Pons (tissue), 1 donor: Measurements from ENCODE around the gene SUMO3.
A peak's percentile ranks its signal among the peaks of the same experiment; 100 is the strongest.
"Not testable (repeated sequence)": the region's sequence is repeated elsewhere in the genome, so short reads cannot be mapped to it uniquely, and the experiment has no call there.

Source experiments
- DNase-seq: peaks from one replicate; pipeline ENCODE4 v3.0.0-alpha.2; 2016; ENCODE audit warnings: low spot score

Gene SUMO3

DNA sequence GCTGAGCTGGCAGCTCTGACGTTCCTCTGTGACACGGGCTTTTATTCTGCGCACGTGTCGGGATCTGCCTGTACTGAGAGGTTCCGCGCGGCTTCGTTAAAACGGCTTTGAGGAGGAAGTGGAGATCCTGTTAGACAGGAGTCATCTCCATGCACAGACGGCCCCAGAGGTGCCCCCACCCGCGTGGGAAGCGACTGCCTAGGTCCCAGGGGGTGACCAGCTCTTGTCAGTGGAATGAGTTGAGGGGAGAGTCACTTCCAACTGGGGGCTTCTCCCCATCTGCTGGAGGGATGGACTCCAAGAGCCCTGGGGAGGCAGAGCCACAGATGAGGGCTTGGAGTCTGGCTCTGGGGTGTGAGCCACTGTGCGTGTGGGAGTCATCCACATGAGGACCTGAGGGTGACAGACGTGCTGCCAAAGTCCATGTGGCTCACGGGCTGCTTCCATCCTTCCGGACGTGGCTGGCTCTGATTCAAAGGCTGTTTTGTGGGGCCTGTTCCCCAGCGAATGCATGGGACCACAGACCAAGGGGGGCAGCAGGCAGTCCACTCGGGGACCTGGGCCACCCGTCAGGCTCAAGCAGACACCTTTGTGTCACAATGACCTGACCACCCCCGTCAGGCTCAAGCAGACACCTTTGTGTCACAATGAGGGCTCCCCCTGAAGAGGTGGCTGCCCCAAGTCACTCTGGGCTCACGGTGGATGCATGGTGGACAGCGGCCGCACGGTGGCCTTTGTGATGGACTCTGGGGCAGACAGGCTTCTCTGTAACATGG, 28.8 kb upstream of the SUMO3 start:
- DNase-seq = peak; percentile 37

DNA sequence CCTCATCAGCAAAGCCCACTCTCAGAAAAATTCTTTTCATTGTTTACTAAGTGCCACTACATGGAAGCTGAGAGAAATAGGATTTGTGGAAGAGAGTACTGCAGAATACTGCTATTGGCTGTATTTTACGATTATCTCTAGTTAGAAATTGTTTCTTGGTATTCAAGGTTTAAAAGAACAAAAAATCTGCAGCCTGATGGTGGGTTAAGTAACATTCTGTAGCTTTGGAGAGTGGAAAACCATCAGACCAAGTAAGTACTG, 28.3 kb upstream of the SUMO3 start:
- no peak for DNase-seq

DNA sequence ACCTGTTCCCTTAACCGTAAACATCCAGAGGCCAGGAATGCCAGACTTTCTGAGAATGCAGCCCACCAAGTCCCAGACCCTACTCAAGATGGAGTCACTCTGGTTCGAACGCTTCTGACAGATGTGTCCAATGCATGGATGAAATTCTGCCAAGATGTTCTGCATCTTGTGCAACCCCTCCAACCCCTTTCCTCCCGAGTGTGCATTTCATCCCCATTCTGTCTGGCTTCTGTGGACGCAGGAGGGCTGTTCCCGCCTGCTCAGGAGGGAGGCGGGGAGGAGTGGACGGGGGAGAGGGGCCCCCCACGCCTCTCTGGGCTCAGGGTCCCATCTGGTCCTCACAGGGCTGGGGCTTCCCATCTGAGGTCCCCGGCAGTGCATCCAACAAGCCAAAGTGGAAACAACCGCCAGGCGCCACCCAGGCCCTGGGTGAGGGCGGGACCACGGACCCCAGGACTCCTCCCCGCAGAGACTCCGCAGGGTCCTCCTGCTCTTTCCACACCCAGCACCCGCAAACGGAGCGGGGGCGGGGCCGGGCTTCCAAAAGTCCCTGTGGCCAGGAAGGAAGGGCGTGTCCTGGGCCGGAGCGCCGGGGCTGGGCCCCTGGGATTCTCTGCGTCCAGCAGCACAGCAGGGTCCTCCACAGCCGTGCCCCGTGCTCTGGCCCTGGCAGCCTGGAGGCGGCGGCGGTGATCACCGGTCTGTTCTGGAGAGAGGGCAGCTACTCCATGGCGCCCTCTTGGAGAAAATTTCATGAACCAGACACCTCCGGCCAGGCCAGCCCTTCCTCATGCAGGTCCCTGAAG, 27.8 kb upstream of the SUMO3 start:
- peak; percentile 25 for DNase-seq

DNA sequence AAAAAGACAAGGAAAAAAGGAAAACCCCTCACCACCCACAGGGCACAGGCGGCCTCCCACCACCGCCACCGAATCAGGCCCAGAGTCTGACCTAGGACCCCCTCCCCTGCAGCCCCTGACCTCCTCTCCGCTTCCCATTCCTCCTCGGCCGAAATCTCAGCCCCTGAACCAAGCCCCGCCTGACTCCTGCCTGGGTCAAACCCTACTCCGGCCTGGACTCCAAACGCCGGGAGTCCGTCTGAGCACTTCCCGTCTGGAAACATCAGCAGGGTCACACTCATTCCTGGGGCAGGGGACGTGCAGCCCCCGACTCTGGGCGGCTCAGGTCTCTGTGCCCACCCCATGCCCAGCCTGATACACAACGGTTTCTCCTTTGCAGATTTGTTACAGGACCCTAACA, 26.4 kb upstream of the SUMO3 start:
- no peak for DNase-seq

DNA sequence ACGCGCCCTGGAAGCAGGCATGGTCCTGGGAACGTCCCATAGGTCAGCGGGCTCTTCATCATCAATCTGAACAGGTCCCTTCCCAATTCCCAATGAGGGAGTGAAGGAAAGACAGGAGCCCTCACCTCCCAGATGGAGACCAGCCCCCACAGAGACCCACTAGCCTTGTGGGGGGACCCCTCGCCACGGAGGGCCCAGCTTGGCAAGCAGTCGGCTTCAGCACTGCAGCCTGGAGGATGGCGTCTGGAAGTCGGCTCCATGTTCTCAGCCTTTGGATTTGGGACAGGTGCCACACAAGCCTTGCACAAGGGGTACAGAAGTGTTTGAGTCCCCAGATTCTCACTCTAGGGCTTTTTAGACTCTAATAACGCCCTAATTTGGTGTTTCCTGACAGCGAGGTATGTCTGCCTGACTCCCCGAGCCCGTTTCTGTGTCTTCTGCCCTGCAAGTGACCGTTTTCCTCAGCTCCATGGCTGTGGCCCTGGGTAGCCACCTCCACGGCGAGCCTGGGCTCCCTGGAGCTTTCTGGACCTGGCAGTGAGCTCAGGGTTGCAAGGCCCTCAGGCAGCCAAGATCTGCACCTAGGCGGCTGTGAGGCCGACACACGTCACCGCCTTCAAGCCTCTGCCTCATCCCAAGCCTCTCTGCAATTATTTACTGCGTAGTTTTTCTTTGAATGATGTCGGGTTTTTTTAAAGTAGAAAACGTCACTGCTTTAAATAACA, 25.0 kb upstream of the SUMO3 start:
- no peak for DNase-seq

DNA sequence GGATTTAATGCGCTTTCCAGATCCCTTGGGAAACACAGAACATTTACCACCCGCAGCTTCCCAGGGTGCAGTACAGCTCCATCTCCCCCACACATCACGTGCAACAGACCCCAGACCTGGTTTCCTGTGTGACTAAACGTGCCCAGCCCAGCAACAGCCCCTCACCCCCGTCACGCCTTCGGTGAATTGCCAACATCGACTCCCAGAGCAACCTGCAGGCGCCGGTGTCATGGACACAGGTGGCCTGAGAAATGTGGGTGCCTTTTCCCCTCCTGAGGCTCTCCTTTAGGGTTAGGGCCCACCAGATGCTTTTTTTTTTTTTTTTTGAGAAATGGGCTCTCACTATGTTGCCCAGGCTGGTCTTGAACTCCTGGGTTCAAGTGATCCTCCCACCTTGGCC, 24.2 kb upstream of the SUMO3 start:
- no peak for DNase-seq

DNA sequence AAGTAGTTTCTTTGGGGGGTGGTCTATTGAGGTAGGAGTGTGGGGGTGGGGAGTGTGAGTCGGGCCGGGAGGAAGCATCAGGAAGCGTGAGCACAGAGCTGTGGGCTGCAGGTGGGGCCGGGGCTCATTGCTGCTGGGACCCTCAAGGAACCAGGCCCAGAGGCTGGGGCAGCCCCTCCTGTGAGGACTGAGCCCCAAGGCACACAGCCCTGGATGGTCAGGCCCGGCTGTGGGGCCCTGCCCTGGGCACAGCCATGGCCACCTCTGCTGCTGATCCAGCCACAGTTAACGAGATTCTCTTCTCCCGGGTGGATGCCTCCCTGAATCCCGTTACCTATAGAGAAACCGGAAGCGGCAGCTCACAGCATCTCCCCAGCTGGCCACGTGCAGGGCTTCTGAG, 22.9 kb upstream of the SUMO3 start:
- no peak for DNase-seq

DNA sequence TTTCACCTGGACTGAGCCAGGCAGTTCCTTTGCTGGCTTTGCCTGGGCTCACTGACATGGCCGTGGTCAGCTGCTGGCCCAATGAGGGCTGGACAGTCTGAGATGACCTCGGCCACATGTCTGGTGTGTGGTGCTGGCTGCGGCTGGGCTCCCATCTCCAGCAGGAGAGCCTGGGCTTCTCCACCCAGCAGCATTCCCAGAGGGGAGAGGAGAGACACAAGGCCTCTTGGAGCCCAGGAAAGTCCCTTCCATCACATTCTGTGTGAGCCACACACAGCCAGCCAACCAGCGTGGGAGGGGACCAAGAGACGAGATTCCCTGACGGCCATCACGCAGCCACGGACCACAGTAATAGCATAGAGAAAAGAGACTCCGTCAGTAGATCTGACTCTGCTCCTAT, 21.1 kb upstream of the SUMO3 start:
- DNase-seq = no peak

DNA sequence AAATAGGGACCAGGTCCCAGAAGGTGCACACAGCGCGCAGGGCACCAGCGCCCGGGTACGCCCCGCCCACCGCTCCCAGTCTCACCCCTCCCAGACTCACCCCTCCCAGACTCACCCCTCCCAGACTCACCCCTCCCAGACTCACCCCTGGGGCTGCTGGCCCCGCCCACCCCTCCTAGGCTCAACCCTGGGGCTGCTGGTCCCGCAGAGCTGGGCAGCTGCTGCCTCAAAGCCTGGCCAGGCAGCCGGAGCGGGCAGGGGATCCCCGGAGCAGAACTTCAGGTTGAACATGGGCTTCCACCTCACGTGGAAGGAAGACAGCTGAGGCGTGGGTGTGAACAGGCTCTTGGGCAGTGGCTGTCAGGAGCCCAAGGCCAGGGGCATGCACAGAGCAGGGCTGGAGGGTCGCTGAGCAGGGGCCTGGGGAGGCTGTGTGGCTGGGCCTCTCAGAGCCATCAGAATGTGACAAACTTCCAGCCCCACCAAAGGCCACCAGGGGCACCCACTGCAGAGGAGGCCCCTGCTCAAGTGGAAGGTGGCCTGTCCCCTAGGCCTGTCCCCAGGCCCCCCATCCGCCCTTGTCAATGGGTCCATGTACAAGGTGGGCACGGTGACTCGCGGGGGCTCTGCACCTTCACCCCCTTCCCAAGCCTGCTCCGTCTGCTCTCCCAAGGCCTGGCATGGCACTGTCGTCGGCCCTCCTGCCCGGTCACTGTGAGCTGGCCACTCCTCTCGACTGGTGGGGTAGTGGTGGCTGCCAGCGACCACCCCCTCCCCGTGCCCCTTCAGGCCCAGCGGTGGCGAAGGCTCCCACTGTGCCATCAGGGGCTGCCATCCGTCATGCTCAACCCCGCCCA, 20.4 kb upstream of the SUMO3 start:
- no peak for DNase-seq

DNA sequence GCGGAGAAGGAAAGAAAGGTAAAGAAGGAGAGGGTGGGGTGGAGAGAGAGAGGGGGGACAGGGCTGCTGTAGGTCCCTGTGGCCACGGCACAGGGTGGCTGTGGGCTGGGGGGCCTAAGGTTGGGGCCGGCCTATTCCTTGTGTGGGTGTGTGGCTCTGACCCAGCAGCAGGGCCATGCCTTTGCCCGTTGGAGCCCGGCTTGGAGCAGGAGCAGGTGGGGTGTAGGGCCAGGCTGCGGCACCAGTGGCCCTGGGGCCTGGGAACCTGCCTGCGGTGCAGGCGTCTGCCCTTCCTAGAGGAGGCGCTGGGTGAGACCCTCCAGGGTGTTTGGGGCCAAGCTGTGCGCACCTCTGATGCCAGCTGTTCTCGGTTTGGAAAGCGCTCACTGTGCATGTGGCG, 19.7 kb upstream of the SUMO3 start:
- DNase-seq = no peak

DNA sequence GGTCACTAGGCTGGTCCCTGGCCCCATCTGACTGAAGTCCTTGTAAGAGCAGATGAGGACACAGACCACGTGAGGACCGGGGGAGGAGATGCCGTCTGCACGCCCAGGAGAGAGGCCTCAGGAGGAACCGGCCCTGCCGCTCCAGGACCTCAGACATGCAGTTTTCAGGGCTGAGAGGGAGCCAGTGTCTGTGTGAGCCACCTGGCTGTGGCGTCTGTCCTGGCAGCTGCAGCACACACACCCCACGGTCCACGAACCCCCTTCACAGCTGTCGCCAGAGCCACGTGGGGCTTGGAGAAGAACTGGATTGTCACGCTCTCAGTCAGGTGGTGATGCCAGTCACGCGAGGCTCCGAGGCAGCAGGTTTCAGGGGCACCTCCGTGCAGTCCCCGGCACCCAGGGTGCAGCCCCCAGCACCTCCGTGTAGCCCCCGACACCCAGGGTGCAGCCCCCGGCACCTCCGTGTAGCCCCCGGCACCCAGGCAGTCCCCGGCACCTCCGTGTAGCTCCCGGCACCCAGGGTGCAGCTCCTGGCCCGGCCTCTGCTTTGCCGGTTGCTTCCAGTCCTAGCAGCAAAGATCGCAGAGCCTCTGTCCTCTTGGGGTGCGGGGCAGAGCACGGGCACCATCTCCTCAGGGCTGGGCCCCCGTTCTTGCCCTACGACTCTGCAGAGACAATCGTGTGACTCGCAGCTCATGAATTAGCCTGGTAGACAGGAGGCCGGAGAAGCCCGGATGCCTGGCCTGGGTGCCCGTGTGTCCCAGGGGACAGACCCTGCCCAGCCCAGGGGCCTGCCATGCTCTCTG, 19.0 kb upstream of the SUMO3 start:
- no peak for DNase-seq

DNA sequence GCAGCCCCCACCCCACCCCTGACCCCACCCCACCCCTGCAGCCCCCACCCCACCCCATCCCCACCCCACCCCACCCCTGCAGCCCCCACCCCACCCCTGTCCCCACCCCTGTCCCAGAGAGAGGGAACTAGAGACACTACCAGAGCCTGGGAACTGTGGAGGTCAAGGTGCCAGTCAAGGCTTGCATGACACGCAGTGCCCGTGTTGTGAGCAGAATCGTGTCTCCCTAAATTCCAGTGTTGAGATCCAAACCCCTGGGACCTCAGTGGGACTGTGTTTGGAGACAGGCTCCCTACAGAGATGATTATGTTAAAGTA, 18.4 kb upstream of the SUMO3 start:
- no peak for DNase-seq

DNA sequence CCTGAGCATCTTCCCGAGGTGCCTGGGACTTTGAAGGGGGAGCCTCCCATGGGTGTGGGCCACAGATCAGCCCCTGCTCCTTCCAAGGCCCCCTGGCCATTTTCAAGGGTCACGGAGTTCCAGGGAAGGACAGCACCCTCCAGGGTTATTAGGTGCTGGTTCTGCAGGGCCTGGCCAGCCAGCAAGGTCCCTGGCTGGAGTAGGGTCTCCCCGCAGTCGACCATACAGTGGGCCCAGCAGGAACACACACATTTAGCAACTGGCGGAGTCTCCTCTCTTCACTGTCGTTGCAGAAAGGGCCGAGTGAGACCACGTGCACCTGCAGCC, 17.7 kb upstream of the SUMO3 start:
- no peak for DNase-seq

DNA sequence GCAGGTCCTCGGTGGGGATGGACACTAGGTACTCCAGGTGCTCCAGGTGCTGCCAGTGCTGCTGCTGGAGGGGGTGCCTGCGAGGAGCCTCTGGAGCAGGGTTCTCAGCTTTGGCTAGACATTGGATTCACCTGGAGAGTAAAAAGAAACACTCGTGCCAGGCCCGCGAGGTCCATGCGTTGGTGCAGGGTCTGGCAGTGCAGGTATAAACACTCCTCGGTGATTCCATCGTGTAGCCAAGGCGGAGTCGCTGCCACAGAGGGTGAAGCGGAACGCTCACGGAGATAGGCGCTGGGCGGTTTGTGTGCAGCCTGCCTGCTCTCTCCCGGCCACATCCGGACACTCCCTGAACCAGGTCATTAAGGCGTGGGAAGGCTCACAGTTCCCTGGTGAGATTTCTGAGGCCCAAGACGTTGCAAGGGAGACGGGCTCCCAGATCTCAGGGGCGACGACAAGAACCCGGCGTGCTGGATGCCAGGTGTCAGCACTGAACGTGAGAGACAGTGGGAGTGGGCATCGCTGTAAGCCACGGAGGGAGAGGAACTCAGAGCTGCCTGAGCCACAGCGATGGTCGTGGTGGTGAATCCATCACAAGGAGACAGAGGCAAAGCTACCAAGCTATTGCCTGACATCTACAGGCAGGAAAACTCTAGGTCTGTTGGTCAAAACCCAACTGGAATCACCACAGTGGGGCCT, 17.2 kb upstream of the SUMO3 start:
- no peak for DNase-seq

DNA sequence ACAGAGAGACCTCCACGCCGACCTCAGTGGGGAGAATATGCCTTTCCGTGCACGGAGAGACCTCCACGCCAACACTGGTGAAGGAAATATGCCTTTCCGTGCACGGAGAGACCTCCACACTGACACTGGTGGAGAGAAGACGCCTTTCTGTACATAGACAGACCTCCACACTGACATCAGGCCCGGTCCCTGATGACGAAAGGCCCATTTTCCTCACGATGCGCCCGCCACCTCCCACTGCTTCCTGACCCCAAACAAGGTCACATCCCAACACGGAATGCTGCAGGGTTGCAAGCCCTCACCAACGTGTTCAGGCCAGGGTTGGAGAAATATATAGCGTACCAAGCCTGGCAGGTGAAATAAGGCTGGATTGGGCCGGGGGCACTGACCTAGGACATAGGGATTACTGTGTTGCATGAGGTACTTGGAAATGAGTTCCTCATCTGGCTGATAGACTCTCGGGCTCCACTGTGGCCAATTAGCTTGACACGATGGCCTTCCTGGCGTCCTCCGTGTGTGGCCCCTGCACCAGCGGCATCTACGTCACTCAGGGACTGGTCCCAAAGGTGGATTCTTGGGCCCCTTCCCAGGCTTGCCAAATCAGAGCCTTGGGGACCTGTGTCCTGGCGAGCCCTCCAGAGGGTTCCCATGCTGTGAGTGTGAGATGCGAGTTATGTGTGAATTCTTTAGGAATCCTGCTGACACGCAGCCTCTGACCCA, 16.5 kb upstream of the SUMO3 start:
- no peak for DNase-seq

DNA sequence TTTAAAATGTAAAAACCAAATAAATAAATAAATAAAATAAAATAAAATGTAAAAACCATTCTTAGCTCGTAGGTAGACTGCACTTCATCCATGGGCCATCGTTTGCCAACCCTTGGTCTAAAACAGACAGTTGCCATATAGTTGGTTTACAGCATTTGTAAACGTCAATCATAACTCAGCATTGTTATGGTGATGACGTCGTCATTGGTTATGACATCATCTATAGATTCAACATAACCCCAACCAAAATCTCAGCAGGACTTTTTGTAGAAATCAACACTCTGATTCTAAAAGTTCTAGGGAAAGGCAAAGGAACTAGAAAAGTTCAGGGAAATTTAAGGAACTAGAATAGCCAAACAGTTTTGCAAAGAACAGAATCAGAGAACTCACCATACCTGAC, 15.8 kb upstream of the SUMO3 start:
- no peak for DNase-seq

DNA sequence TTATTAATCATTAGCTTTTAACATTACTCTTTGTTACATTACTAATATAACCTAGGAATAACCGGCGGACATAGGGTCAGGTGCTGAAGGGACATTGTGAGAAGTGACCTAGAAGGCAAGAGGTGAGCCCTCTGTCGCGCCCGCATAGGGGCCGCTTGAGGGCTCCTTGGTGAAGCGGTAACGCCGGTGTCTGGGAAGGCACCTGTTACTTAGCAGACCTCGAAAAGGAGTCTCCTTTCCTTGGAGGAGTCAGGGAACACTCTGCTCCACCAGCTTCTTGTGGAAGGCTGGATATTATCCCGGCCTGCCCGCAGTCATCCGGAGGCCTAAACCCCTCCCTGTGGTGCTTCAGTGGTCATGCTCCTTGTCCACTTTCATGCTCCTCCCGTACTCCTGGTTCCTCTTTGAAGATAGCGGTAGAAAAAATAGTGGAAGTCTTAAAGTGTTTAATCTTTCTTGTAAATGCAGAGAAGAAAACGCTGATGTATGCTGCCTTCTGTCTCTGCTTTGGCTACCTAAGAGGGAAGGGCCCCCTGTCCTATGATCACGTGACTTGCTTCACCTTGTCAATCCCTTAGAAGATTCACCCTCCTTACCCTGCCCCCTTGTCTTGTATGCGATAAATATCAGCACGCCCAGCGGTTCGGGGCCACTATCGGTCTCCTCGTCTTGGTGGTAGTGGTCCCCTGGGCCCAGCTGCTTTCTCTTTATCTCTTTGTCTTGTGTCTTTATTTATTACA, 14.8 kb upstream of the SUMO3 start:
- not testable (repeated sequence) for DNase-seq

DNA sequence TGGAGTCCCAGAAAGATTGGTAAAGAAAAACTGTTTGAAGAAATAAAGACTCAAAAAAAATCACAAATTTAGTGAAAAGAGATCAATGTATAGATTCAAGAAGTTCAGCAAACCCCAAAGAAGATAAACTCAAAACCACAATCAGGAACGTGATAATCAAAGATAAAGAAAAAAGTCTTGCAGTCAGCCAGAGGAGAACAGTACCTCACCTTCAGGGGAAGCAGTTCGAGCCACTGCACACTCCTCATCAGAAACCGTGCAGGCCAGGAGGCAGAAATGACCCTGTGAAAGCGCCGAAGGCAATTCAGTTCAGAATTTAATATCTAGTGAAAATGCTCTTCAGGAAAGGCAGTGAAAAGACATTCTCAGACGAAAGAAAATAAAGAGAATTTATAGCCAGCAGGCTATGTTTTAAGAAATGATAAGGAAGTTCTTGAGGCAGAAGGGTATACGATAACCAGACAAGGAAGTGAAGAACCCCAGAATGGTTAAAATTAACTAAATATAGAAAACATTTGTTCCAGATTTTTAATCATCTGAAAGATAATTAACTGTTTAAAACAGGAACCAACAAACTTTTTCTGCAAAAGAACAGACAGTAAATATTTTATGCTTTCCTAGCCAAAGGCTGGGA, 13.5 kb upstream of the SUMO3 start:
- DNase-seq = no peak

DNA sequence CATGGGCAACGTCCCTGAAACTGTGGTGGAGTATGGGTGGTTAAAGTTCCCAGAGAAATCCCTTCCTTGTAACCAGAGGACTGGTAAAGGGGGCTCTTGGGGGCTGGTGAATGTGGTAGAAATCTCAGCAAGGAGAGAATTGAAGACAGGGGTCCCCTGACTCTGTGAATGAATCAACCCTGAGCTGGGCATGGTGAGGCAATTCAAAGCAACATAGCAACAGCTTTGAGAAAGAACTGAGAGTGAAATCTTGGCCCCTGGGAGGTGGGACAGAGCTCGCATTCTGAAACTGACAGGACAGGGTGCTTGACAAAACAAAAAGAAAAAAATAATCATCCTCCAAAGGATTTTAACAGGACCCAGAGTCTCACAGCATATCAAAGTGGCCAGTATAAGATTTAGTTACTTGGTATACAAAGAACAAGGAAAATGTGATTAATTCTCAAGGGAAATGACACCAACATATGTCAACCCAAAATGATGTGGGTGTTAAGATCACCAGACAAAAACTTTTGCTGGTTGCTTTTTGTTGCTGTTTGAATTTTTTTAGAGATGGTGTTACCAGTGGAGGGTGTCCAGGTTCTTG, 11.7 kb upstream of the SUMO3 start:
- DNase-seq = no peak
